HL-60/S4 (cell line): Measurements from ENCODE around the gene SREBF1.
"Not testable (repeated sequence)": the region's sequence is repeated elsewhere in the genome, so short reads cannot be mapped to it uniquely, and the experiment has no call there.

Experiments used
- in situ Hi-C: fragments of 300-500 bp; cut with MboI; formaldehyde crosslinking; loops from 2 replicates; pipeline ENCODE4 v1.14.3; 2022; ENCODE audit warnings: low sequenced_read_pairs

Gene SREBF1

DNA sequence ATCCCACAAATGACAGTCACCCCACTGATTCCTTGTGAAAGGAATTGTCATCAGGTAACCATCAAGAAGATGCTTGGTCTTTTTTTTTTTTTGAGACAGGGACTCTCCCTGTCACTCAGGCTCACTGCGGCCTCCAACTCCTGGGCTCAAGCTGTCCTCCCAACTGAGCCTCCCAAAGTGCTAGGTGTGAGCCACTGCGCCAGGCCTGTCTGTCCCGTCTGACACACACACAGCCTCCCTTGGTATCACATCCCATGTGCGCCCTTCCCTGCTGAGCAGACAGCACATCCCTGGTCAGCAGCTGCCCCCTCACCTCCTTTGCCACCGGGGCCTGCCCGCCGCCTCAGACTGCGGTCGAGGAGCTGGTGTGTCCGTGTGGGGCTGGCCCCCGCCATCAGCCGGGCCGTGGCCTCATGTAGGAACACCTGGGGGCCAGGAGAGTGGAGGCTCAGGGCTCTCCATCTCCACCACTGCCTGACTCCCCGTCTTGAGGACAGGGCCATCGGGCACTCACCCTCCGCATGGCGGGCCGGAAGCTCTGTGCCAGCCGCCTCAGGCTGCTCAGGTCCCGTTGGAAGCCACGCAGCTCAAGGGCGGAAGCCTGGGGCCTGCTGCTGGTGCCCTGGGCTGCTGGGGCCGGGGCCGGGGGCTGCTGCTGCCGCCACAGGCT, 23.6 kb downstream of the SREBF1 start:
- in situ Hi-C loops: no loop called here

DNA sequence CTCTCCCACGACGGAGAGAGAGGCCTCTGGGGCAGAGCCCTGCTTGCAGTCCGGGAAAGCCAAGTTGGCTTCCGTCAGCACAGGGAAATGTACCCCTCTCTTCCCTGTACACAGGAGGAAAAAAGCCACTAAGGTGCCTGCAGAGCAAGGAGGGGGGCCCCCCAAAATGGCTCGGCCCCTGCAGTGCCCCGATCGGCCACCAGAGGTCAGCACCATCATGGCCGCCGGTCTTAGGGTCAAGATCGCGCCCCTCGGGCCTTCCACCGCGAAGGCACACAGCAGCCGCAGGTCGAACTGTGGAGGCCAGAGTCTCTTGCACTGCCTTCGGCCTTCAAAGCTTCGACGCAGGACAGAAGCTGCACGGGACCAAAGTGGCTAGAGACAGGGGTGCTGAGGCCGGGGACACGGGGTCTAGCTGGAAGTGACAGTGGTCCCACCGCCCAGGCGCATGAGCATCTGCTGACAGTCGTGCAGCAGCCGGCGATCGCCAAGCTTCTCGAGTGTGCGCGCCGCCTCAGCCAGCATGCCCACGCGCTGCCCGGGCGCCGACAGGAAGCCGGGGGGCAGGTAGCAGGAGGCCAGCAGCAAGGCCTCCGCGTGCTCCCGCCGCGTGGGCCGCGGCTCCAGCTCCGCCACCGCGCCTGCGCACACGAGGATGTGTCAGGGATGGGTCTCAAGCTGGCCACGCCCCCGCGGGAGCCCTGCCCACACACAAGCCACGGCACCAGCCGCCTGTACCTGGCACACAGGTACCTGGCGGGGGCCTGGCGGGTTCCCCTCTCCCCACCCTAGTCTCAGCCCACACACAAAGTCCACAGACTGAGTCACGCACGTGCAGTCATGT, 24.4 kb downstream of the SREBF1 start:
- in situ Hi-C loops: no loop called here

DNA sequence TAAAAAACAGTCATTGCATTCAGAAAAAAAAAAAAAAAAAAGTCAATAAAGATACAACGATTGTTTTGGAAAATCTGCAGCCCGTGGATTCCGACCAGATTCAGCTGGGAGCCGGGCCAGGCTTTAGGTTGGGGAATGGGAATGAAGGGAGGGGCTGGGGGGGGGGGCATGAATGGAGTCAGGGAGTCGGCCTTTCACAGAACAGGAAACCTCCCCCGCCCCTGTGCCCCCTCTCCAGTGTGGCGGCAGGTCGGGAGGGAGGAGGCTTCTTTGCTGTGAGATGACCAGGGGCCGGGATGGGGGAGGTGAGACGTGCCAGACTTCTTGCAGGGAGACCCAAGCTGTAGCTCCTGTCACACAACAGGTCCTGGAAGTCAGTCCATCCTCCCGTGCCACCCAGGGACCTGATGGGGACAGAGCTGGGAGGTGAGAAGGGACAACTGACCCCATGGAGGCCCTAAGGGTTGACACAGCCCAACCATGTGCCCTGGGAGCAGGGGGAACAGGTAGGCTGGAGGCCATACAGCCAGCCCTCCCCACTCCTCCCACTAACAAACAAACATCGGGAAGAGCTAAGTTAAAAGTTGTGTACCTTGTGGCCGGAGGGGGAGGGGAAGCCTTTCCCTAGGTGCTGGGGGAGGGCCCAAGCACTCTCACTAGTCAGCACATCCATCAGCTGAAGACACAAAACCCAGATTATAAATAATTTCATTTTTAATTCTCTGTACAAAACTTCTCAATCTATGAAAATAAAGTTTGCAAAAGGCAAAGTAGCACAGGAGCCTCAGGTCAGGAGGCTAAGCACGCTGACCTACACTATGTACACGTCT, 25.2 kb downstream of the SREBF1 start:
- in situ Hi-C loops: no loop called here

DNA sequence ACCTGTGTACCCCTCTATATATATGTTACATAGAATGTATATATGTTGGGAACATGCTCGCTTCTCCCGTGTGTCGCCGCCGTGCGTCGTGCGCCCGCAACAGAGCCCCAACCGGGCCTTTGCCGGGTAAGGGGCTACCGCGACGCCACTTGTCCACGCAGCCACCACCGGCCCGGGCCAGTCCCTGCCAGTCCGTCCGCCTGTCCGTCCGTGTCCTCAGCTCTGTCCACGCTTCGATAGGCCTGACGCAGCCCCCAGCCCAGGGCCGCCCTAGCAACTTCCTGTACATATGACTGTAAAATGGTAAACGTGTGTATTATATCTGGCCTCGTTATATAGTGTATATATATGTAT, 25.9 kb downstream of the SREBF1 start:
- in situ Hi-C loops: no loop called here

DNA sequence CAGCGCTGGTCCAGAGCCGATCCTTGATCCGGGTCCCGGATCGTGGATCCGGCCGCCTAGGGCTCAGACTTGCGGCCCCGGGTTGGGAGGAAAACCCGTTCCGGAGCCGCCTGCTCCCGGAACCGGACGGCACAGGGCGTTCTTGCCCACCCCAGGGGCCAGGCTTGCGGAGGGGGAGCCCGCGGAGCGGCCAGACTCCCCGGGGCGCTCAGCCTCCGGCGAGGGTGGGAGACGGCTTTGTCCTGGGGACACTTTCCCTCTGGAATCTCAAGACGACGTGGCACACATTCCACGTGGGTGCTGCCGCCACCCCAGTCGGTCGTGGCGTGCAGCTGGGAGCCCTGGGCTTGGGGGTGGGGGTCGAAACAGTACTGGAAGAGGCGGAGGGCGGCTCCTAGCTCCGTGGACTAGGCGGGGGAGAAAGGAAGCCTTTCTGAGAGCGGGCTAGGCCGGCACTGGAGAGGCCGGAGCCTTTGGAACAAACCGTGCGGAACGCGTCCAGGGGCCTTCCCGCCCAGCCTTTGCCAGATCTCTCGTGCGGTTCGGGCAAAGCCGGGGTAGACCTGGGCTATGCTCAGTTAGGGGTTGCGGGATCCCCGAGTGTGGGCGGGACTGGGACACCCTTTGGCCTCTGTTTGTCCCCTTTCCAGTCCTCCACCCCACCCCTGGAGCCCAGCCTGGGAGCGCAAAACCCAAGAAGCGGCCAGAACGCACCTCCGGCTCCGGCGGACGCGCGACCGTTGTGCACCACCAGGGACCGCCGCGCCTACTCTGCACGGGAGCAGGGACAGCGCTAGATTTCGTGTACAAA, 26.5 kb downstream of the SREBF1 start:
- in situ Hi-C loops: no loop called here

DNA sequence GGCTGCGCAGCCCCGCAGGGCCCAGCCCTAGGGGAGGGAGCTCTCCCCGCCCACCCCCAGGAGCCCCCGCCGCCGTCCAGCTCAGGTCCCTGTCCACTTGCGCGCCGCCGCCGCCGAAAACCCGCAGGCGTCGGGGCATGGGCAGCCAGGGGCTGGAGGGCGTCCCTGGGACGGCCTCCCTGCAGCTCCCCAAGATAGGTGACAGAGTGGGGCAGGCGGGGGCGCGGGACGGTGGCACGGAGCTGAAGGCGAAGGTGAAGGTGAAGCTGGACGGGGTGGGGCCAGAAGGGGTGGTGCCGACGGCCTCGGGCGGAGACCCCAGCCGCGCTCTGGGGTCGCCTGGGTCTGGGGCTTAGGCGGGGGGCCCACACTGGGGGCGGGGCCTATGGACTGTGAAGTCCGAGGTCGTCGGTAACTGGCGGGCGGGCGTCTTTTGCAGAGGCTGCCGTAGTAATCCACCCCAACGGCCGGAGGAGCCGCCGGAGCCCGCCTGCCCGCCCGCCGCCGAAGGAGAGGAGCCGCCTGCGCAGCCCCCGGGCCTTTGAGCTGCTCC, 27.2 kb downstream of the SREBF1 start:
- in situ Hi-C loops: no loop called here

DNA sequence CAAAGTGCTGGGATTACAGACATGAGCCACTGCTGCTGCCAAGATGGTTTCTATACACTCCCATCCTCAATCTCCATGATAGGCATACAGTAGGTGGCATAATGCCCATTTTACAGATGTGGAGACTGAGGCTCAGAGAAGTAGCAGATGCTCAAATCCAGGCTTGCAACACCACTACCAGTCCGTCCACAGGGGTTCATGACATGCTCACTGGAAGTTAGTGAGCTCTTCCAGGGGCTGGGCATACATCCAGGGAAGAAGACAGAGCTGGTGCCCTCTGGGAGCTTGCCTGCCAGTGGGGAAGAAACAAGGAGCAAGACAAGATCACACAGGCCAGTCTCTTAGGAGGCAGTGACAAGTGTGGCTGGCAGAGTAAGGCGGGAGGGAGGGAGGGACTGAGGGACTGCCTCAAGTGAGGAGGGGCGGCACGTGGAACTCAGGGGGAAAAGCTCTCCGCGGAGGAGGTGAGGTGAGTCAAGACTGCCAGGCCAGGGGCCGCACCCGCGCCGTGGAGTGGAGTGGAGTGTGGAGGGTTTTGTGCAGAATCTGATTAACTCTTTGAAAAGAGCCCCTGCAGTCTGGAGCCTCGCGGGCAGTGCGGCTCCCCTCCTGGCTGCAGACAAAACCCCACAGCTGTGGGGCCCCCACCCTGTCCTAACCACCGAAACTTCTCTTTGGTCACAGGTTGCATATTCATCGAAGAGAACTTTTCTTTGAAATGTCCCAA, 27.9 kb downstream of the SREBF1 start:
- in situ Hi-C loops: no loop called here

DNA sequence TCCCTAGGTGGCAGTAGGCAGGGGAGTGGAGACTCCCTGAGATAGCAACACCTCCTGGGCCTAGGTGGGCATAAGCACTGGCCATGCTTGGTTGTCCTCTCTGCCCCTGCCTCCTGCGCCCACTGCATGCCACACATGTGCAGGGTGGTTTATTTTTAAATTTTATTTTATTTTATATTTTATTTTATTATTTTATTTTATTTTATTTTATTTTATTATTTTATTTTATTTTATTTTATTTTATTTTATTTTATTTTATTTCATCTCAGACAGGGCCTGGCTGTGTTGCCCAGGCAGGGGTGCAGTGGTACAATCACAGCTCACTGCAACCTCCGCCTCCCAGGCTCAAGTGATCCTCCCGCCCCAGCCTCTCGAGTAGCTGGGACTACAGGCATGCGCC, 28.6 kb downstream of the SREBF1 start:
- in situ Hi-C loops: not testable (repeated sequence)

DNA sequence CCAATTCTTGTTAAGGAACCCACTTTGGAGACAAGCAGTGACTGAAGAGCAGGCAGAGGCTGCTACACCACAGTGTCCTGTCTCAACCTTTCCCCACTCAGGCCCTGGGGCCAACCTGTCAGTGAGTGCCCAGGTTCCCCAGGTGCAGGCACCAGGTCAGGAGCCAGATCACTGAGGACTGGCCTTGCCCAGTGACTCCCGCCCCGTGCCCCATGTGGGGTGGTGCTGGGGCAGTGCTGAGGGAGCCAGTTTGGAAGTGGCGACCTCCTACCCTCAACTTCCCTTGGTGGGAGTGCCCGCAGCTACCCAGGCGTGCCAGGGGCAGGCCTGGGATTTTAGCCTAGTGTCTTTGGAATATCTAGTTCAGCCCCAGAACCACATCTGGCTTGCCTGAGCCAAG, 29.3 kb downstream of the SREBF1 start:
- in situ Hi-C loops: no loop called here

DNA sequence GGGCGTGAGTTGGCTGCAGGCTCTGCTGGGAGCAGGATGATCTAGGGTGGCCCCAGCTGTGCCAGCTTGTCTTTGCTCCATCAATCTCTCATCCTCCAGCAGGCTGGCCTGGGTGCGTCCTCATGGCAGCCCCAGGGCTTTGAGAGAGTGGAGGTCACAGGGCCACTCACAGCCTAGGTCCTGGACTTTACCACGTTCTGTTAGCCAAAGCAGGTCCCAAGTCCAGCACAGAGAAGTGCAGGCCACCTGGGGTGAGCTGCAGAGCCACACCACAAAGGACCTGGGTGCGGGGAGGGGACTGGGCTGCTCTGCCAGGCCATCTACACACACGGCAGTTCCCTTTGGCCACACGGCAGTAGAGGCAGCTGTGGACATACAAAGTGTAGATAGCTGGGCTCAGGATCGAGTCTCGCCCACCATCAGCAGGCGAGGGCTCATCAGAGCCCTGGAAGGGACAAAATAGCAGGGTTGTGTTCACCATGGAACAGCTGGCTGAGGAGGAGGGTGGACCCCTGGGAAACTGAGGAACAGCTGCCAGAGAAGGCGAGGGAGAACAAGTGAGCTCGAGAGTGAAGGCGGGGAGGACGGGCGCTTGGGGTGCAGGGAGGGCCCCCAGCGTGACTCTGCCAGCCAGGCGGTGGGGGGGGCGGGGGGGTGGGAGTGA, 30.0 kb downstream of the SREBF1 start:
- in situ Hi-C loops: no loop called here

DNA sequence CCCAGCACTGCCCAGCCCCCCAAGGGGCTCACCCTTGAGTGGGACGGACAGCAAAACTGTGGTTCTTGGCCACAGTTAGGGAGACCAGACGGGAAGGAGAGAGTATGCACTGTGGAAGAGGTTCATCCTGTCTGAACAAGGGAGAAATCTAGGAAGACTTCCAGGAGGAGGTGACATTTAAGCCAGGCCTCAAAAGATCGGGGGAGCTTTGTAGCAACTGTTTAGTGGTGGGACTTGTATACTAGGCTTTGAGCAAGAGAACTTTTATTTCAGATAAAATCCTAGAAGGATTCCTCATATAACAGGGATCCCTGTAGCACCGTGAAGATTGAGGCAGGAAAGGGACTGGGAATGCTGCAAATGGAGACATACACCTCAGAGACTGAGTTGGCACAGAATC, 30.8 kb downstream of the SREBF1 start:
- in situ Hi-C loops: no loop called here

DNA sequence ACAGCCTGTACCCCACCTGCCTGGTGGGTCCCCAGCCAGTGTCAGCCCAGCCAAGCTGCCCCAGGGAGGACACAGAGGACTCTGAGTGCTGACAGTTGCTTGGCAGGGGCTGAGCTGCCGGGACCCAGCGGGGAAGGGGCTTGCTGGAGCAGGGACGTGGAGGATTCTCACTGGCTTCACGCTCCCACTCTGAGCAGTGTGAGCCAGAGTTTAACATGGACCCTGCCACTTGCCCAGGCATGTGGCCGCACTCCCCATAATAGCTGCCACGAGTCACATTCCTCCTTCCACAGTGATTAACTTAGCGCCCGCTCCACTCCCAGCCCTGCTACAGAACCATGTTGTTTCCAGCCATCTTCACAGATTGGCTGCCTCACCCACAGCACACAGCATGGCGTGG, 31.2 kb downstream of the SREBF1 start:
- in situ Hi-C loops: no loop called here

DNA sequence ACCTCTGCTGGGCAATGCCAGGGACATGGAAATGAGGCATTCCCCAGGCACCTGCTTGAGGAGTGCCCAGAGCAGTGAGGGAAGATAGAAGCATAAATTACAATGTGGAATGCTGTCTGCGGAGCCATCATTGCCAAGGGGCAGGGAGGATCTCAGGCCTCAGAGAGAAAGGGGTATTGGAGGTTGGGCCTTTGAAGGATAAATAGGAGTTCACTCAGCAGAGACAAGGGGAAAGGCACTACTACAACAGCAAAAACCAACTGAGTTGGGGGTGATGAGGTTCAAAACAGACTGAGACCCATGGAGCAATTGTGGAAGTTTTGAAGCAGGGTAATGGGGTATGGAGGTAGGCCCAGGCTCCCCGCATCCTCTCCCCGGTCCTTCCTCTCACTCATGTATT, 32.8 kb downstream of the SREBF1 start:
- in situ Hi-C loops: no loop called here

DNA sequence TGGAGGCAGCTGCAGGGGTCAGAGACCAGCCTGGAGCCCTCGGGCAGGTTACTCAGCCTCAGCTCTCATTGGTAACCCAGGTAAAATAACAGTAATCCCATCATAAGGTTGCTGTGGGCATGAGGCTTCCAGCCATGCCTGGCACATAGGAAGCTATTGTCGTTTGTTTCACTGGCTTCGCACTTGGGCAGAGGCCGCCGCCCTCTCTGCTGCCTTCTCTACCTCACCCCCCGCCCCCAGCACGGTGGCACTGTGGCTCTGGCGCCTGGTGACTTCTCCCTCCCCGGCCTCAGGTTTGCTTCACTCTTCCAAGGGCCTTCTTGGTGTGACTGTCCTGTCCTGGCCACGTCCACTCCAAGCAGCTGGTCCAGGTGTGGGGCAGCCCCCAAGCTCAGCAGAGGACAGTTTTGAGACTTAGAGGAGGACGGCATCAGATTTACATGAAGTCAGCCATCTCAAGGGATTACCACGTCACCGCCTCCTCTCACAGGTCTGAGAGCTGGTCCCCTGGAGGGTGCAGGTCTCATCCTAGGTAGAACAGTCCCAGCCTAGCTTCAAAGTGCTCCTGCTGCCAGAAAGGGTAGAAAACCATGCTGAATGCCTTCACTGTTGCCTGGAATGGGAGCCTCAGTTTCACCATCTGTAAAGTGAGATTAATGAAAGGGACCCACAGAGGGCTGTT, 34.8 kb downstream of the SREBF1 start:
- in situ Hi-C loops: no loop called here

DNA sequence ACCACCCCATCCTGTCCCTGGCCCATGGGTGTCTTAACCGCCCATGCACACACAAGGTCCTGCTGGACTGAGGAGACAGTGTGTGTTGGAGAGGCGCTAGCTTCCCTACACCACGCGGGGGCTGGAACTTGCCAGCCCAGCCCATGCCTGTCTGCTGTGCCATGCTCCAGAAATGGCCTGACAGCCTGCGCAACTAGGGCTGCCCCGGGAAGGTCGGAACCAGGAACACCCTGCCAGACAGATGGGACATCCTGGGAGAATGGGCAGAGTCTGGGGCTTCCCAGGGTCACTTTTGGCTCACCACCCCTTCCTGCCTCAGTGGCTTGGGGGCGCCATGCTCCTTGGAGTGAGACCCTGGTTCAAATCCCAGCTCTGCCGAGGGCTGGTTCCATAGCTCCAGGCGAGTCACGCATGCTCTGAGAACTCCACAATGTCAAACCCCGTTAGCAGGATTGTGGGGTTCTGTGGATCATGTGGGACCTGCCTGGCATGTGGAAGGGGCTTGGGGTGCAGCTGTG, 36.2 kb downstream of the SREBF1 start:
- in situ Hi-C loops: no loop called here

DNA sequence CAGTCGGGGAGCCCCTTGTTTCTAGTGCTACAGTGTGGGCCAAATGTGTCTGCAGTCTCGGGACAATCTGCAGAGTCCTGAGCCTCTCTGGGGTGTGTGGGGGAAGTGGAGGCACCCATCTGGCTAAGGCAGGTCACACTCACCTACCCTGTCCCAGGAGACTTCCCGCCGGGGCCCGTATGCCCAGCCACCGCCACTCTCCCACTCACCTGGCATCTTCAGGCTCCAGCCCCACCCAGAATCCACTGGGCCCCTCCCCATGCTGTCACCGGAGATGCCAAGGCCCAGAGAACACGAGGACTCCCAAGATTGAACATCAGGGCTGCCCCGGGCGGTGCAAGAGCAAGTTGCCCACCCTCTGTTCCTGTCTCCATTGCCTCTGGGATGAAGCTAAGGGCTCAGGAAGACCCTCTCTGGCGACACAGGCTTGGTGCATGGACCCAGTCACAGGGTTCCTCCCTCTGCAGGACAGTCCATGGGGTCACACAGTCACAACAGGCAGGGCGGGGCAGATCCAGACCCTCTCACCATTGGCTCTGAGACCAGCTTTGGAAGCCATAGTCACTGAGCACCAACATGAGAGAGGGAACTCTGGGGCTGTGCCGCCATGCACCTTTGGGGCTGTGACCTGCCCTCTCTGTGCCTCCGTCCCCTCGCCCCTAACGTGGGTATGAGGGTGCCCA, 38.1 kb downstream of the SREBF1 start:
- in situ Hi-C loops: no loop called here

DNA sequence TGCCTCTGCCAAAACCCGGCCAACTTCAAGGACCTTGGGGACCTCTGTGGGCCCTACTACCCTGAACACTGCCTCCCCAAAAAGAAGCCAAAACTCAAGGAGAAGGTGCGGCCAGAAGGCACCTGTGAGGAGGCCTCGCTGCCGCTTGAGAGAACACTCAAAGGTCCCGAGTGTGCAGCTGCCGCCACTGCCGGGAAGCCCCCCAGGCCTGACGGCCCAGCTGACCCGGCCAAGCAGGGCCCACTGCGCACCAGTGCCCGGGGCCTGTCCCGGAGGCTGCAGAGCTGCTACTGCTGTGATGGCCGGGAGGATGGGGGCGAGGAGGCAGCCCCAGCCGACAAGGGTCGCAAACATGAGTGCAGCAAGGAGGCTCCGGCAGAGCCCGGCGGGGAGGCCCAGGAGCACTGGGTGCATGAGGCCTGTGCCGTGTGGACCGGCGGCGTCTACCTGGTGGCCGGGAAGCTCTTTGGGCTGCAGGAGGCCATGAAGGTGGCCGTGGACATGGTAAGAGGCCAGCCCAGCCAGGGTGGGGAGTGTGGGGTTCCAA, 38.7 kb downstream of the SREBF1 start:
- in situ Hi-C loops: no loop called here
